GM12801 (cell line): ENCODE data around the gene SCGB1D2.

Source experiments
- TF ChIP-seq, protein P1 (sequence below): IDR thresholded peaks from one replicate; pipeline ENCODE4 v1.5.1; 2011; ENCODE audit warnings: control low read depth; ENCODE audit not compliant: insufficient read length; ENCODE audit errors: extremely low read depth

SCGB1D2 gene

GRCh38 chr11:62266558-62266957 lies 24.5 kb downstream of the SCGB1D2 start:
- TF ChIP-seq, protein P1, sequence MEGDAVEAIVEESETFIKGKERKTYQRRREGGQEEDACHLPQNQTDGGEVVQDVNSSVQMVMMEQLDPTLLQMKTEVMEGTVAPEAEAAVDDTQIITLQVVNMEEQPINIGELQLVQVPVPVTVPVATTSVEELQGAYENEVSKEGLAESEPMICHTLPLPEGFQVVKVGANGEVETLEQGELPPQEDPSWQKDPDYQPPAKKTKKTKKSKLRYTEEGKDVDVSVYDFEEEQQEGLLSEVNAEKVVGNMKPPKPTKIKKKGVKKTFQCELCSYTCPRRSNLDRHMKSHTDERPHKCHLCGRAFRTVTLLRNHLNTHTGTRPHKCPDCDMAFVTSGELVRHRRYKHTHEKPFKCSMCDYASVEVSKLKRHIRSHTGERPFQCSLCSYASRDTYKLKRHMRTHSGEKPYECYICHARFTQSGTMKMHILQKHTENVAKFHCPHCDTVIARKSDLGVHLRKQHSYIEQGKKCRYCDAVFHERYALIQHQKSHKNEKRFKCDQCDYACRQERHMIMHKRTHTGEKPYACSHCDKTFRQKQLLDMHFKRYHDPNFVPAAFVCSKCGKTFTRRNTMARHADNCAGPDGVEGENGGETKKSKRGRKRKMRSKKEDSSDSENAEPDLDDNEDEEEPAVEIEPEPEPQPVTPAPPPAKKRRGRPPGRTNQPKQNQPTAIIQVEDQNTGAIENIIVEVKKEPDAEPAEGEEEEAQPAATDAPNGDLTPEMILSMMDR: no peak

- TF ChIP-seq, protein P1: no peak
Measured at GRCh38 chr11:62267050-62267449, 25.0 kb downstream of the SCGB1D2 start.

DNA sequence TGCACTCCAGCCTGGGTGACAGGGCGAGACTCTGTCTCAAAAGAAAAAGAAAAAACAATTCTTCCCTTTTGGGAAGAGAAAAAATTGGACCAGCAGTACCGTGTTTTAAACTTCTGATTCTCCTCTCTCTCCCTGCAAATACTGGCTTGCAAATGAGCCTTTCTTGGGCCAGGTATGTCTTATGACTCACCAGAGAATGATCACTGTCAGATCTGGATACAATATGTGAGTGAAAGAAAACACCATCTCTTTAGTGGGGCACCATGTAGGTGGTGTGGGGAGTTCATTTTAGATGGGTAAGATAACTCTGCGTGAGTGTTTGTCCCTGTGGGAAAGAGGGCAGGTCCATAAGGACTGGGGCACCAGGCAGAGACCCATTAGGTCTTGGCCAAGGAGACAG lies 25.5 kb downstream of the SCGB1D2 start:
- TF ChIP-seq, protein P1: no peak

DNA sequence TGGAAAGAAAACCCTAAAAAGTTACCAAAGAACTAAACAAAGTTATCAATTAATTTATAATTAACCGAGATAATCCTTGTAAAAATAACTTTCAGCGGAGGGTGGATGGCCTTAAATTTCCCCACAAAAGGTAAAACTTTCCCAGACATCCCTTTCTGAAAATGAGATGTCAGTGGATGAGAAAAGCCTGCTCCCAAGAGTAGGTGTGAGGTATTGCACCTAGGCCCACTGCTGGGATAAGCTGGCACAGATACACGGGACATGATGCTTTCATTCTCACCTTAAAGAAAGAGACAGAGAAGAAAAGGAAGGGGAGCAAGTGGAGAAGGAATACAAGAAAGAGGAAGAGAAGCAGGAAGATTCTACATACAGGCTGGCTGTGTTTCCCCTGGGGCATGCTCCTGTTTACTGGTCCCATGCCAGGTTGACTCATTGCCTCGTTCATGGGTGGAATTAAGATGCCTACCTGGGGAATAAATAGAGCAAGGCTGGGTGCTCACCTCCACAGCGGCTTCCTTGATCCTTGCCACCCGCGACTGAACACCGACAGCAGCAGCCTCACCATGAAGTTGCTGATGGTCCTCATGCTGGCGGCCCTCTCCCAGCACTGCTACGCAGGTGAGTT lies 27.7 kb downstream of the SCGB1D2 start, which contains the start of gene SCGB2A2:
TSS of gene SCGB2A2 (plus strand) at position 505 of the 625 bp plus-strand sequence. CDS start at position 564, 59 bp downstream.
- TF ChIP-seq, protein P1: no peak

GRCh38 chr11:62273284-62273683 lies 31.2 kb downstream of the SCGB1D2 start:
- TF ChIP-seq, protein P1: no peak

DNA sequence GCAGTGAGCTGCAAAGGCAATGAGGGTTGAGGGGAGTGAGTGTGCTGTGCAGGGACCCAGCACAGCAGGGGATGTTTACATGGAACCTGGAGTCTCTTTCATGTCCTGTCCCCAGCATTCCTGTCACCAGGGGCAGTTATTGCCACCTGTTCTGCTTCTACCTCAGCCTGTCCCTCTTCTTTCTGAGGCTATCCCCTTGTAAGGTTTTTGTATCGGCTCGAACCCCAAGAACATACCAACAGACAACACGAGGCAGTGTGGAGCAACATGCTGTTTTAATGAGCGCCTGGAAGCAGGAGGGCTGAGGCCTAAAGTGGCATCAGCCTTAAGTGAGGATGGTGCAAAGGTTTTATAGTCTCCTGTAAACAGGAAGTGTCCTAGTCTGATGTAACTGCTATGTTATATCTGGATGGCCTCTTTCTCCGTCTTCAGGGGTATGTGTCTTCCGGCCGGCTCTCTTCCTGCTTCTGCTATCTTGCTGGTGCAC lies 31.8 kb downstream of the SCGB1D2 start:
- TF ChIP-seq, protein P1: no peak

DNA sequence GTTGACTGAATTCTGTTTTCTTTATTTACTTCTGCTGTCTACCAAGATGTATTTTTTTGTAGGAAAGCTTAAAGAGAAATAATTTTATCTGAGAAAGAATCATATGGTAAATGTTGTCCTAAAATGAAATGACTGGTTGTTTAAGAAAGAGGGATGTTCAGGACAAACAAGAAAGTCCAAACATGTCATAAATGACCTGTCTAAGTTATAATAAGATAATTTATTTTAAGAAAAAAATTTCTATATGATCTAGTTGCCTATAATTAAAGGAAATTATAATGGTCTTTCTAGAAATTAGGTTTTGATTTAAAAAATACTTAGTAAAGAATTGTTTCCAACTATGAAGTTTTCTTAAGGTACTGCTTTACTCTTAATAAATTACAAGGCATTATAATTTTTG lies 38.4 kb downstream of the SCGB1D2 start:
- TF ChIP-seq, protein P1: no peak
